Fibroblast of the conjunctiva (primary cell): ENCODE measurements around the gene GFPT1.
"Not testable (repeated sequence)": the region's sequence is repeated elsewhere in the genome, so short reads cannot be mapped to it uniquely, and the experiment has no call there.

Experiments used
- DNase-seq: peaks from one replicate; pipeline ENCODE4 v3.0.0-alpha.2; 2010; ENCODE audit warnings: low read depth

The GFPT1 gene

DNA sequence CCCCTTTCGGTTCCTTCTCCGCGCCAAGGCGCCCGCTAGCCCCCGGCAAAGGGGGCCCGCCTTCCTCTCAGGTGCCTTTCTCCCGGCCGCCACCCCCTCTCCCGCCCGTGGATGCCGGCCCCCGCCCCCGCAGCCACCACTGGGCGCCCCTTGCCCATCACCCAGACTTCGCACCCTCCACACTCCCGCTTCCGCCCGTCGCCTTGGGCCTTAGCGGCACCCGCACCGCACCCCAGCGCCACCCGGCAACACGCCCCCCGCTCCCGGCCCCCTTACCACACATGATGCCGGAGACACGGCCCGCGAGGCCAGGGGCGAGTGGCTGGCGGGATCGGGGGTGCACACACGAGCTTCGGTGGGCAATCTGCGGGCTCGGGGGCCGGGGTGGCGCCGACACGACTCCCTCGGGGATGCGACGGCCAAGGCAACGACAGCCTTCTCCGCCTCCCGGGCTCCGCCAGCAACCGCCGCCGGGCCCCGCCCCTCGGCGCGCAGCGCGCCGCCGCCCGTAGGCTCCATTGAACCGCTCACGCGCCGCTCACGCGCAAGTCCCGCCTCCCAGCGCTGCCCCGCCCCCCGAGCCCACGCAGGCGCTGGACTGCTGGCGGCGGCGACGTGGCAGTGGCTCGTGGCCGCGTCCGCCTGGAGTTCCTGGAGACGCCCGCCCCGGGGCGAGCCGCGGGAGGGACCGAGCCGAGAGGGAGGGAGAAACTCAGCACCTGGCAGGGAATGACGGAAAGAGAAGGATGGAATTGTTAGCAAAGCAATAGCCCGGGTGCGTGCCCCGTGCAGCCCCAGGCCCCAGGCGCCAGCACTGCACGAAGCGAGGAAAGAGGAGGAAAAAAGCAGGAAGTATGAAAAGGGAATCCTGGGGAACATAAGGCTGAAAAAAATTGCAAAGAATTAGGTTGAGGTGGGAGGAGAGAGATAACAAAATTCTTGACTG, at the start of gene GFPT1:
TSS of gene GFPT1 (minus strand) at position 439 of the 946 bp plus-strand sequence. CDS start at position 283, 156 bp downstream.
- DNase-seq = peak; percentile 88

DNA sequence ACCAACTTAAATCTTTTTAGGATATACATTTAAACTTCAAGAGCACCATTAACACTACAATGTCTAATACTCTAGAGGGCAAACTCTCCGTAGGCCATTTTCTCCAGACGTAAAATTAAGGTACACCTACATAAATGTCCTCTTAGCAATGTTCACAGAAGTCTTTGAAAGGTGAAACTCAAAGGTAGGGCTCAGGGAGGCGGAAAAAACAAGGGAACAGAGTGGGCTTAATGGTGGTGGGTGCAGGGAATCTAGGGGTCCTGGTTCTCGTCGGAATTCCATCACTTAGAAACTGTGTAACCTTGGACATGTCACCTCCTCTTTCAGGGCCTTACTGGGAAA, 49.5 kb upstream of the GFPT1 start:
- DNase-seq = no peak

DNA sequence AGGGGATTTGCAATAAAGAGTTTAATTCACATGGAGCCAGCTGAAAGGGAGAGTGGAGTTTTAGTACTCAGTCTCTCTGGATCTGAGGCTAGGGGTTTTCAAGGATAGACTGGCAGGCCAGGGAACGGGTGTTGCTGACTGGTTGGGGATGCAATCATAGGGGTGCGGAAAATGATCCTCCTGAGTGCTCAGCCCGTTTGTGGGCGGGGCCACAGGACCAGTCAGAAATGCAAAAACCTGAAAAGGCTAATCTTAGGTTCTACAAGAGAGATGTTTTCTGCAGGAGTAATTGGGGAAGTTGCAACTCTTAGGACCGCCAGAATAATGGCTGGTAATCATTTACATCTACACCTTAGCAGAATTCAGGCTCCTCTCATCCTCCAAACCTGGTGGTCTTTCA, 47.7 kb upstream of the GFPT1 start:
- DNase-seq = no peak

DNA sequence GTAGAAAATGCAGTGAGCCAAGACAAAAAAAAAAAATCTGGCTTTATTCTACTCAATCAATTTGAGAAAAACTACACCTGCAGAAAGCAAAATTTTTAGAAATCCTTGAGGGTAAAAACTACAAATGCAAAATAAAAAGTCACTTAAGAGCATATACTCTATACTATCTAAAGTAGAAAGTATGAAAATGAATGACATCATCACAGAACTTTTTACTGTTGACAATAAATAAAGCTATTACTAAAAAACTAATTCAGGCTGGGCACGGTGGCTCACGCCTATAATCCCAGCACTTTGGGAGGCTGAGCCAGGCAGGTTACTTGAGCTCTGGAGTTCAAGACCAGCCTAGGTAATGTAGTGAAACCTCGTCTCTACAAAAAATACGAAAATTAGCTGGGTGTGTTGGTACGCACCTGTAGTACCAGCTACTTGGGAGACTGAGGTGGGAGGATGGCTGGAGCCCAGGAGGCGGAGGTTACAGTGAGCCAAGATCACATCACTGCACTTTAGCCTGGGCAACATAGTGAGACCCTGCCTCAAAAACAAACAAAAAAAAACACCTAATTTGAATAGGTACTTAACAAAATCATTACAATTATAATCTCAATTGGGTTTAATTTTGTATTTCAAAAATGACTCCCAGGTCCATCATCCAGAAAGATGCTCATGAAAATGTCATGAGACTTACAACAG, 42.6 kb upstream of the GFPT1 start:
- DNase-seq = no peak

DNA sequence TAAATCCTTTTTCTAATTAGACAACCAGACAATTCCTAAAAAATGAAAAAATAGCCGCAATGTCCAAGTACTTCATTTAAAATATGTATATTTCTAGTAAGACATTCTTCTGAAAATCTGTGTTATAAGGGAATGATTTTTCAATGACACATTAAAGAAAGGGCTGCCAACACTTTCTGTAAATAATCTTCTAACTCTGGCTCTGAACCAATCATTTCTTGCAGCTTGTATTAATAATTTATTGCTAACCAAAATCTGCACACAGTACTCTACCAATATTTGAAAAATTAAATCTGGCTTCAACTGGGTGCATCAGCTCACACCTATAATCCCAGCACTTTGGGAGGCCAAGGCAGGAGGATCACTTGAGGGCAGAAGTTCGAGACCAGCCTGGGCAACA, 42.0 kb upstream of the GFPT1 start:
- DNase-seq = no peak

DNA sequence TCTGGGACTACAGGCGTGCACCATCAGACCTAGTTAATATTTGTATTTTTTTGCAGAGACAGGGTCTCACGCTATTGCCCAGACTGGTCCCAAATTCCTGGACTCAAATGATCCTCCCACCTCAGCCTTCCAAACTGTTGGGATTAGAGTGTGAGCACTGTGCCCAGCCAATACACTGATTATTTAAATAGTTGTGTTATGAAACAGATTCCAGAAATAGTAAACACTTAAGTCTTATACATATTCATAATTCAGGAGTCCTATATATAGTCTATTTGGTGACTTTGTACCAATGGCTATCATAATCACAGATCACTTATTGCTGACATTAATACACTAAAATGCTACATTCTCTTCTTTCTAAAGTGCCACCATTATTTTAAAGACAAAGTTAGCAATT, 37.4 kb upstream of the GFPT1 start:
- DNase-seq = no peak

DNA sequence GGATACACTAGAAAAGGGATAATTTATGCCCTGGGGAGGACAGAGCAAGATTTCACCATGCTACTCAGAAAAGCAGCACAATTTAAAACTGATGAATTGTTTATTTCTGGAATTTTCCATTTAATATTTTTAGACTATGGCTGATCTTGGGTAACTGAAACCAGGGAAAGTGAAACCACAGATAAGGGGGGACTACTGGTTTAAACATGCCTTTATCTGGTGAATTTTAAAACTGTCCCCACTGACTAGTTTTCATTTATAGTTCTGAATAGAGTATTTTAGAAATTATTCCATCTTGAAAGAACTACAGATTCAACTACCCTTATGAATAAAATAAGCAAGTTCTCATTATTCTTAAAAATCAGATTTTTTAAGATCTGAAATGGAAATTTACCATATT, 35.2 kb upstream of the GFPT1 start:
- DNase-seq = no peak

DNA sequence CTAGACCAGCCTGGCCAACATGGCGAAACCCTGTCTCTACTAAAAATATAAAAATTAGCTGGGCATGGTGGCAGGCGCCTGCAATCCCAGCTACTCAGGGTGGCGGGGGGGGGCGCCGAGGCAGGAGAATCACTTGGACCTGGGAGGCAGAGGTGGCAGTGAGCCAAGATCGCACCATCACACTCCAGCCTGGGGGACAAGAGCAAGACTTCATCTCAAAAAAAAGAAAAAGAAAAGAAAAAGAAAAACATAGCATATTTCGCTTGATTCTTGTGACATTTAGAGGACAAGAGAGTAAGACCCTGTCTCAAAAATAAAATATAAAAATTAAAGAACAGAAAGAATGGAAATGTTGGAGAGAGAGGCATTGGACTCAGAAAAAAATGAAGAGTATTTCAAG, 32.1 kb upstream of the GFPT1 start:
- not testable (repeated sequence) for DNase-seq

DNA sequence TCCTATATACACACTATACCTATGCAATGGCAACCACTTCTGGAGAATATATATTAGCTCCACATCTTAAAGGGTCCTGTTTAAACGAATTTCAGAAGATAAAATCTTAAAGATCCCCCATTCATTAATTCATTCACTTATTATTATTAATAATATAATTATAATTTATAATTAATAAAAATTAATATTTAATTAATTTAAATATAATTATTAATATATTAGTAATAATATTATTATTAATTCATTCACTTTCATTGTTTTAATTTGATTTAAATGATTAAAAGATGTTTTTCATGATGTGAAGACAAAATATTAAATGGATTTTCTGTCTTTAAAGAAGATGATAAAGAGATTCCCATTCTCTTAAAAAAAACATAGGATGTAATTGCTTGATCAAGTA, 29.1 kb upstream of the GFPT1 start:
- no peak for DNase-seq

DNA sequence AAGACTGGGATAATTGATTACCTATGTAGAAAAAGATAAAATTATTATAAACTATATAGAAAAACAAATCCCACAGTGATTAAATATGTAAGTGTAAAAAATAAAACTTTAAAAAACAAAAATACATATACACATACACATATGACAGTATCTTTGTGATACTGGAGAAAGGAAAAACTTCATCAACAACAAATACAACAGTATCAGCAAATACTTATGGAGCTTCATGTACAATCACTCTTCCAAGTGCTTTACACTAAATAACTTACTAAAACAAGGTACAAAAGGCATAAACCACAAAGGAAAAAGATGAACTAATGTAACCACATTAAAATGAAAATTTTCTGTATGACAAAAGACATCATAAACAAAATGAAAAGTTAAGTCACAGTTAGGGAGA, 24.1 kb upstream of the GFPT1 start:
- DNase-seq = no peak

DNA sequence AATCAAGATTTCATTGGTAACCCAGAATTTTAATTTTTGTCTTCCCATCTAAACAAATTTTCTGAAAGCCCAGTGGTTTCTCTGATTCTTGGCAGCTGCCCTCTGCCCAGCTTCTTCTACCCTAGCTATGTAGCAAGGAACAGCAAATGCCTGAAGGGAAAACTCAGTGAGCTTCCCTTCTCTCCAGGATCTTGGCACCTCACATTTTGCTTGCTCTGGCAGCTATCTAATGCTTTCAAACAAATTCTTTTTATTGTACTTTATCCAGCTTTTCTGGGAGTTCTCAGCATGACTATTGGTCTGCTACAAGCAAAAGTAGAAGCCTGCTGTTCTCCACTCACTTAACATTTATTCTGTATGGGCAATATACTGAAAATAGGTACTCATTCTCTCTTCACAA, 18.3 kb upstream of the GFPT1 start:
- DNase-seq = no peak

DNA sequence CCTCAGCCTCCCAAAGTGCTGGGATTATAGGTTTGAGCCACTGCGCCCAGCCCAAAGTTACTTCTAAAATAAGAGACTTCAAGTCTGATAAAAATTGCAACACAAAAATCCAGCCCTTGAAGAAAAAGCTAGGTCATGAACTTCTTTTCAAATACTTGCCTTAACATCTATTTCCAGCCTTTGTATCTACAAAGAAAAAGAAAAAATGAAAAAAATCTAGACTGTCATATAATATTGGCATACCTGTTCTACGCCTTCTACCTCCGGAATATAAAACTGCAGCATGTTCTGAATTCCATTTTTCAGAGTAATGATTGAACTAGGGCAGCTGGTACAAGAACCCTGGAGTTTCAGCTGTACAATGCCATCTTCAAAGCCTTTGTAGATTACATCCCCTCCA, 13.1 kb upstream of the GFPT1 start:
- DNase-seq = no peak

DNA sequence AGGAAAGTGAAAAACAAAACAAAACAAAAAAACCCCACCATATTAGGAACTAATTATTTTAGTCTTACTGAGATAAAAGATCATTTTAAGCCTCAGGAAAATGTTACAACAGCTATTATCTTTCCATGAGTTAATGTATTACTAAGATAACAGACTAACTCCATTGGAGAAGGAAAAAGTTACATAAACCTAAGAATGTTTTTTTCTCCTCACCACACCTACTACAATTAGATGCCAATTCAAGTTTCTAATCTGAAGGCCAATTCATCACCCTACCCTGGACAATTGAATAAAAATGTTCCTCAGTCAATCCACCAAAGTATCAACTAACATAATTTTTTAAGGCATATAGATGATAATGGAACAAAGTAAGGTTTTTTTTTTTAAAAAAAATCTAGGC, 10.2 kb upstream of the GFPT1 start:
- no peak for DNase-seq

DNA sequence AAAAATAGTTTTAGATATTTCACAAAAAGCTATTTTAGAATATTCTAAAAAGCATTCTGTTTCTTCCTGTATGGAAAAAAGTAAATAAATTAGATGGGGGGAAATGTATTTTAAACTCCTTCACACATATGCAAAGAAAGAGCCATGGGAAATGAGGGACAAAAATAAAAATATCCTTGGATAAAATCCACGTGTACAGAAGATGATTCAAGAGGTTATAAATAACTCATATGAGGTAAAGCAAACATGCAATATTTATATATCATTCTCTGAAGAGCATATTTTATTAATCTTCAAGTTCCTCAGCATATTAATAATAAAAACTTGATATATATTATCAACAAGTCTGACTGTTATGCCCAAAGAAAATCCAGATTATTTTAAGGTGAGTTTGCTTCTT, 8.8 kb upstream of the GFPT1 start:
- DNase-seq = no peak

DNA sequence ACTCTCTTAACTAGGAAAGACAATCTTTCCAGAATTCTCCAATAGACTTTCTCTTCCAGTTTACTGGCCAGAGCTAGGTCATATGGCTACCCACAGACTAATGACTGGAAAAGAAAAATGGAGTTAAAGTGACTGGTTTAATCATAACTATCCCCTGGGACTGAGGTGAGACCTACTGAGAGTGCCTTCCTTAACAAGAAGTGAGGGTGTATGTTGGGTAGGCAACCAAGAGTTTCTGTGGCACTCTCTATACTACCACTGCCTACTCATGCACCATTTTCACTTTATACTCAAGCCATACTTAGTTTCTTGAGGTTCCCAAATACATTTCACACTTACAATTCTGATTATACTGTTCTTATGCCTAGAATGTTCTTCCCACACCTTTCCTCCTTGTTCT, 6.9 kb upstream of the GFPT1 start:
- no peak for DNase-seq

DNA sequence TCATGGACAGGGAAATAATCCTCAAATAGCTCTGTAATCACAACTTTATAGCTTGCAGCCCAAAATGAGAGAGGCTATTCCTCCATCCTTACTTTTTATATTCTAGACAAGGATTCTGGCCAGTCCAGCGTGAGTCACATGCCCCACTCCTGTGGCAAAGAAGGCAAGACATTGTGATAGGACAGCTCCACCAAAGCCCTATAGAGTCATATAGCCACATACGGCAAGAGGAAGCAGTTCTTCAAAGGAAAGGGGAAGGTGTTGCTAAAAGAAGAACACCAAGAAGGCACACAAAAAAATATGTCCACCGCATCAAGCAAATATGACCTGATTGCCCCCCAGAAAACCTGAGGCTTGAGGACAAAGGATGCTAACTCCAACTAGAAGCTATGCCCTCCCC, 3.4 kb upstream of the GFPT1 start:
- no peak for DNase-seq

DNA sequence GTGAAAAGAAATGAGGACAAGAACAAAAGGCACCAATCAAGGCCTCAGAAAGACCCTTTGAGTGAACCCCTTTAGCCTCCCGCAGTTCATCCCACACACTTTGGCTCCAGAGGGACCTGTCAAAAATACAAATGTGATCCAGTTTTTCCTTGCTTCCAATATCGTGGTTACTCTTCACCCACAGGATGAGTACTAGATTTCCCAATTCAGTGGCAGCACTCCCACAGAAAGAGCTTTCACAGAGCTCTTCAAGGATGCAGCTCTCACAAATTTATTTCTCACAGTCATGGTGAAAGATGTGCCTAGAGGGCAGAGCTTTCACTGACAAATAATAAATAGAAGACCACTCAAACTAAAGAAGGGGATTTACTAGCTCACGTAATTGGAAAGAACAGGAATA, 3.0 kb upstream of the GFPT1 start:
- no peak for DNase-seq

DNA sequence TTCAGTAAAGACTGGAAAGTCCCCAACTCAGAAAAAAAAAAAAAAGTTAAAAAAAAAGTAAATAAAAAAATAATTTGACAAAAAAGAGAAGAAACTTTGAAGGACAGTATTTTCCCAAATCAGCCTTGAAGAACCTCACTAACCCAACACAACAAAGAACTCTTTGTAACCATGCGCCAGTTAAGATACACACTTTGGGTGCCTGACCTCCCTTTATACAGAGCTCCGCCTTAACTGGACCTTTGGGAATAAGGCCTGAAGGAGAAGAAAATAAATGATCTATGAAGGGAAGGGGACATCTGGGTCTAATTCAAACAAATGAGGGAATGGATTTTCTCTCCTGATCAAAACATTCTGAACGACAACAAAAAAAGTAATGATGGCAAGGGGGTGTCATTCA, 2.2 kb upstream of the GFPT1 start:
- DNase-seq = no peak

DNA sequence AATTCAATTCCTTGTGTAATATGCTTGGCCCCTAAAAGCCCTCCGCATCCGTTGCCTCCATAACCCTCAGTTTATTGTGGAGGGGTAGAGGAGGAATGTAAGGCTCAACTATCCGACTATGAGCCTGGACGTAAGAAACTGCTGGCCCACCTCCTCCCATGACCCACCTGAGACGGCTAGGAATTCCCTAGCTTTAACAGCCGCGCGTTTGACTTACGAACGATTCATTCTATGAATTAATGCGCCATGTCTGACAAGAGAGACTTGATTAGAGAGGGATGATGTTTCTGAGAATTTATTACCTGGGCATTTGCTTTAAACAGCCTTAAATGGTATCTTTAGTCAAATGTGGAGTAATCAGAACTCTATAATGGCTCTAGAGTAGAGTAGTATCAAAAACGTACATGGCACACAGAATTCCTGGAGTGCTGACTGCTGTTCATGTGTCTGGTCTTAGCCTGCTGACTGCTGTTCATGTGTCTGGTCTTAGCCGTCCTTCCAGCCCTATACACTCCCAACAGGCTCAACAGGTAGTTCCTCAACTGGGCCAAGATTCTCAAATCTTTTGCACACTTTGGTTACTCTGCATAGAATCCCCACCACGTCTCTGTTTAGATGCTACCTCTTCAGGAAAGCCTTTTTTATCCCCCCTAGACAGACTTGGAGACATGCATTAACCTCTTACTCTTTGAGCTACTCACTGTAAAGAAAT, 899 bp upstream of the GFPT1 start:
- no peak for DNase-seq

DNA sequence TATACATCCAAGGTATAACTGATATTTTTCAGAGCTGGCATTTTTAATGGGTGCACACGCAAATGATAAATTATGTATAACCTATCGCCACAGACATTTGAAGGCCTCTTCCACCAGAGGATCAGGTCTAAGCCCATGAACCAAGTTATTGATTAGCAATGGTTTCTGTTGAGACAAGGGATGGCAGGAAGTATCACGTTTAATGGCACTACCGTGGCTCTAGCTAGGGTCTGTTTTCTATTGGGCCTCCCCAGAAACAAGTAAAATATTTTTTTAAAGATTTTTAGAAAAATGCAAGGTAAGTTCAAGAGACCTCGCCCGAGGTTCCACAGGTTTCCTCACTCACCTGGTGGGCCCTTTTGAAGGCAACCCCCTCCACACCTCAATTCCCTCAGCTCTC, 667 bp downstream of the GFPT1 start:
- no peak for DNase-seq

DNA sequence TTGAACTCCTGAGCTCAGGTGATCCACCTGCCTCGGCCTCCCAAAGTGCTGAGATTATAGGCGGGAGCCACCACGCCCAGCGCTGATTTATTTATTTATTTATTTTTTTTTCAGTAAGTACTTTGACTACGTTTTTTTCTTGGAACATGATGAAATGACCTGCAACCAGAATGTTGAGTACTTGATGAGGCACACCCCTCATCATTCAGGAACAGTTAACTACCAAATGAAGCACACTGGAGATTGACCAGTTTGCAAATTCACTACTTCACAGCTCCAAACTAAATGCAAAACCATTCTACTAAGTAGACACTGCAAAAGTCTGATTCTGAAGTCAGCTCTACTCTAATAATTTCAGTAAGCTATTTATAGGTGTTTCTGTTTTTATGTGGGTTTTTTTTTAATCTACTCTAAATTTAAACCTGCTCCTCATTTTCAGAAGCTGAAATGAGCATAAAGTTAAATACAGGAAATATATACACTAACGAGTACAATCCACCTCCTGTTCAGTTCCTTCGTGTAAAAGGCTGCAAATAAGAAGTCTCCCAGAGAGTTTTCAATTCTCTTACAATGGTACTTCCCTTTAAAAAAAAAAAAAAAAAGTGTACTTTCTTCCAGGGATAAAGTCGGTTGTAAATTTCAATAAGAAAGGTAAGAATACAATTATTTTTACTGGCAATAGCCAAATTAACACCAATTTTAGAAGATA, 1.4 kb downstream of the GFPT1 start:
- peak; percentile 87 for DNase-seq

DNA sequence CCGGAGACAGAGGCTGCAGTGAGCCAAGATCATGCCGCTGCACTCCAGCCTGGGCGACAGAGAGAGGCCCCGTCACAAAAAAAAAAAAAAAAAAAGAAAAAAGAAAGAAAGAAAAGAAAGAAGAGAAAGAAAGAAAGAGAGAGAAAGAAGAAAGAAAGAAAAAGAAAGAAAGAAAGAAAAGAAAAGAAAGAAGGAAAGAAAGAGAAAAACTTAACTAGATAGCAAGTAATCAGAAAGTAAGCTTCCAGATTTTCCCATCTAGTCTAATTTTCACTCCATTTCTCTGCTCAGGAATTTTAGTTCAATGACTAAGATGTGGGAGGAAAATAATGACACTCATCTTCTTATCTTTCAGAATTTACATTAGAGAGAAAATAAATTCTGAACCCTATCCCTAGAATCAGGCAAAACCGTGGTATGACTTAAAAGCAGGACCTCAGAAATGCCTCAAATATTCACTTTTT, 2.4 kb downstream of the GFPT1 start:
- no peak for DNase-seq
